ENCODE data around the gene MAP4K3. TPM values are rescaled to one million over a fixed set of nuclear protein-coding genes. Genes with fewer than 3 reads are reported as not detected.
A peak's percentile ranks its signal among the peaks of the same experiment; 100 is the strongest.

MAP4K3 gene
- total RNA-seq, 1 donor from 2014 or later = 58.1 TPM

GRCh38 chr2:39399570-39399969 lies 37.5 kb downstream of the MAP4K3 start:
- H4K20me1 ChIP-seq (ENCODE audit: insufficient read depth, low read length) = peaks cover 84% of the 10 kb centered on the region
- FAIRE-seq (no peak), DNase-seq (ENCODE audit: low read depth) (no peak)
- no peaks in the 10 kb centered on the region for H3K27me3 ChIP-seq (ENCODE audit: insufficient read depth, low read length)
- H3K27ac ChIP-seq (ENCODE audit: low read depth, low read length) = no peak overlapping the region
- no peaks in the 10 kb centered on the region for H3K9me3 ChIP-seq (ENCODE audit: insufficient read depth, low read depth, low read length)
- no peaks in the 10 kb centered on the region for H3K36me3 ChIP-seq (ENCODE audit: insufficient read depth, low read length)
- H3K27me3 Mint-ChIP-seq (ENCODE audit: low read depth, unreplicated experiment) = no peaks in the 10 kb centered on the region
- no peak overlapping the region for H3K27ac Mint-ChIP-seq (ENCODE audit: unreplicated experiment)
- no peak overlapping the region for H3K9ac ChIP-seq (ENCODE audit: low read length)
- H3K4me3 Mint-ChIP-seq (ENCODE audit: unreplicated experiment) = no peak overlapping the region
- peaks cover 42% of the 10 kb centered on the region for H3K4me1 Mint-ChIP-seq (ENCODE audit: low read depth, unreplicated experiment)
- peaks cover 99% of the 10 kb centered on the region for H3K79me2 ChIP-seq (ENCODE audit: insufficient read depth, low read length)
- no peaks in the 10 kb centered on the region for H3K9me3 Mint-ChIP-seq (ENCODE audit: unreplicated experiment)
- no peak overlapping the region for H3K4me3 ChIP-seq (ENCODE audit: insufficient read depth, low read depth, low read length)
- H3K4me1 ChIP-seq (ENCODE audit: insufficient read depth, low read length) = no peaks in the 10 kb centered on the region
- no peak overlapping the region for H3K4me2 ChIP-seq (ENCODE audit: low read length)
- no peak overlapping the region for H2AFZ ChIP-seq (ENCODE audit: low read depth, low read length)
- no peak for TF ChIP-seq EZH2 (IDR thresholded peaks at IDR 0.05; ENCODE audit: insufficient read depth, low read length)
- TF ChIP-seq CTCF (IDR thresholded peaks at IDR 0.05; ENCODE audit: insufficient read depth, low read depth, low read length) = no peak
- peaks cover 4% of the 10 kb centered on the region for H3K36me3 Mint-ChIP-seq (ENCODE audit: low read depth, unreplicated experiment)

- no peak overlapping the region for H3K4me2 ChIP-seq (ENCODE audit: low read length)
- Mint-ChIP-seq H3K27ac (ENCODE audit: unreplicated experiment) (peak overlapping the region; percentile 20), H3K4me3 (ENCODE audit: unreplicated experiment) (no peak overlapping the region)
These were observed 41.8 kb downstream of the MAP4K3 start for GRCh38 chr2:39395313-39395712.

More at GRCh38 chr2:39395313-39395712, 41.8 kb downstream of the MAP4K3 start:
- Histone ChIP-seq H4K20me1 (ENCODE audit: insufficient read depth, low read length) (peaks cover 73% of the 10 kb centered on the region), H3K4me1 (ENCODE audit: insufficient read depth, low read length) (no peaks in the 10 kb centered on the region), H3K9ac (ENCODE audit: low read length) (no peak overlapping the region), H3K9me3 (ENCODE audit: insufficient read depth, low read depth, low read length) (no peaks in the 10 kb centered on the region), H3K4me3 (ENCODE audit: insufficient read depth, low read depth, low read length) (no peak overlapping the region), H3K27ac (ENCODE audit: low read depth, low read length) (no peak overlapping the region), H3K36me3 (ENCODE audit: insufficient read depth, low read length) (no peaks in the 10 kb centered on the region), H3K79me2 (ENCODE audit: insufficient read depth, low read length) (peaks cover 94% of the 10 kb centered on the region), H3K27me3 (ENCODE audit: insufficient read depth, low read length) (no peaks in the 10 kb centered on the region), H2AFZ (ENCODE audit: low read depth, low read length) (no peak overlapping the region)
- DNase-seq (ENCODE audit: low read depth) (no peak), FAIRE-seq (no peak)
- peaks cover 3% of the 10 kb centered on the region for H3K36me3 Mint-ChIP-seq (ENCODE audit: low read depth, unreplicated experiment)
- TF ChIP-seq EZH2 (IDR thresholded peaks at IDR 0.05; ENCODE audit: insufficient read depth, low read length) (no peak), CTCF (IDR thresholded peaks at IDR 0.05; ENCODE audit: insufficient read depth, low read depth, low read length) (no peak)
- H3K9me3 Mint-ChIP-seq (ENCODE audit: unreplicated experiment) = no peaks in the 10 kb centered on the region
- peaks cover 30% of the 10 kb centered on the region for H3K4me1 Mint-ChIP-seq (ENCODE audit: low read depth, unreplicated experiment)
- H3K27me3 Mint-ChIP-seq (ENCODE audit: low read depth, unreplicated experiment) = no peaks in the 10 kb centered on the region

Measured in astrocyte (in vitro differentiated cells and primary cell).